K562 (cell line): Measurements from ENCODE around the gene GBA2. TPM values are rescaled to one million over a fixed set of nuclear protein-coding genes. Genes with fewer than 3 reads are reported as not detected.

ENCODE experiments used
- ATAC-seq: fragments of 200-7000 bp; cut with Tn5 transposase; 3 replicates; pipeline ENCODE4 v1.9.1; 2020; ENCODE audit warnings: moderate library complexity
- BruUV-seq: library from RNA; stranded (reverse); fragments of 400-500 nt; replicated peaks from 2 replicates; lab custom pipeline; 2021; lab: Mats Ljungman, UMichigan
- CTCF ChIA-PET: fragments of 300-600 bp; formaldehyde crosslinking; extraction: SDS; loops from one replicate; lab custom pipeline; 2021; ENCODE audit warnings: low intra/inter-chr PET ratio; lab: Yijun Ruan, JAX
- POLR2A ChIA-PET: fragments of 300-600, 350-650 bp; sonication (Branson Sonifier 250); formaldehyde crosslinking; extraction: SDS; loops from one replicate; lab custom pipeline; 2021; ENCODE audit warnings: antibody characterized with exemption, inconsistent platforms; lab: Yijun Ruan, JAX
- DNase-seq, 4 experiments: peaks; one replicate each; pipeline versions ENCODE4 v3.0.0 to v3.0.0-alpha.2; 2011 to 2018; ENCODE audit warnings: low spot score in 3 of 4, mixed read lengths in 3 of 4; ENCODE audit errors: extremely low read depth in 1 of 4
- FAIRE-seq: peaks from 2 replicates; lab custom pipeline; 2011; peaks lifted over from hg19 to GRCh38; lab: Jason Lieb, UNC
- H2AFZ ChIP-seq: 2 replicates; pipeline ENCODE4 v1.6.0; 2011; ENCODE audit warnings: low read depth, low read length, control low read depth, inconsistent platforms
- H3K27ac ChIP-seq: fragments of 200-600 bp; 3 replicates; pipeline ENCODE4 v1.8.0; 2011; ENCODE audit warnings: low read depth, mild to moderate bottlenecking, control low read depth, inconsistent platforms, low read length, moderate library complexity, mixed read lengths; ENCODE audit errors: extremely low read depth
- H3K27me3 ChIP-seq, 2 experiments: fragments of 300-600 bp in 1 of 2; 2 replicates in 1 of 2; 3 replicates in 1 of 2; pipeline versions ENCODE4 v1.6.0 to v1.8.0; 2011; ENCODE audit warnings: inconsistent platforms in 2 of 2, low read length in 2 of 2, mild to moderate bottlenecking in 1 of 2, mixed read lengths in 1 of 2, moderate library complexity in 1 of 2; ENCODE audit not compliant: control insufficient read depth in 2 of 2, insufficient read depth in 2 of 2
- H3K36me3 ChIP-seq: fragments of 300-600 bp; 3 replicates; pipeline ENCODE4 v1.8.0; 2011; ENCODE audit warnings: mild to moderate bottlenecking, low read length, inconsistent platforms; ENCODE audit not compliant: control insufficient read depth, insufficient read depth
- H3K4me1 ChIP-seq, 2 experiments: fragments of 200-600 bp in 1 of 2; replicated peaks in 1 of 2; 2 replicates in 1 of 2; 3 replicates in 1 of 2; pipeline versions ENCODE4 v1.5.1 to v1.8.0; 2011; ENCODE audit warnings: inconsistent platforms in 2 of 2, low read length in 2 of 2, mild to moderate bottlenecking in 1 of 2, mixed read lengths in 1 of 2, moderate library complexity in 1 of 2; ENCODE audit not compliant: control insufficient read depth in 2 of 2, insufficient read depth in 2 of 2
- H3K4me2 ChIP-seq: 2 replicates; pipeline ENCODE4 v1.6.1; 2011; ENCODE audit warnings: low read length, control low read depth, inconsistent platforms, mixed read lengths; ENCODE audit not compliant: insufficient read depth
- H3K4me3 ChIP-seq: fragments of 200-600 bp; sonication (generic), shearing (Covaris generic); 2 replicates; pipeline ENCODE4 v1.5.1; 2016; ENCODE audit warnings: control low read depth, inconsistent platforms
- H3K79me2 ChIP-seq: fragments of 200-600 bp; 3 replicates; pipeline ENCODE4 v1.8.0; 2011; ENCODE audit warnings: low read length, inconsistent platforms; ENCODE audit not compliant: control insufficient read depth, insufficient read depth
- H3K9ac ChIP-seq, 2 experiments: 2 replicates each; pipeline versions ENCODE4 v1.6.0 to v1.6.1; 2011; ENCODE audit warnings: low read depth in 2 of 2, low read length in 2 of 2, control low read depth in 1 of 2, inconsistent platforms in 1 of 2, mild to moderate bottlenecking in 1 of 2, mixed read lengths in 1 of 2; ENCODE audit not compliant: insufficient read depth in 1 of 2
- H3K9me1 ChIP-seq: one replicate; pipeline ENCODE4 v1.6.0; 2011; ENCODE audit warnings: inconsistent platforms, mild to moderate bottlenecking, low read length, moderate library complexity; ENCODE audit not compliant: control insufficient read depth, insufficient read depth
- H3K9me3 ChIP-seq: replicated peaks from 2 replicates; pipeline ENCODE4 v1.5.1; 2011; ENCODE audit warnings: low read depth, low read length, inconsistent platforms; ENCODE audit not compliant: control insufficient read depth, insufficient read depth
- H4K20me1 ChIP-seq: replicated peaks from 2 replicates; pipeline ENCODE4 v1.6.1; 2011; ENCODE audit warnings: low read length, inconsistent platforms, mixed read lengths; ENCODE audit not compliant: control insufficient read depth, insufficient read depth
- ARHGAP35 ChIP-seq: fragments of 450-650 bp; IDR thresholded peaks from 2 replicates; pipeline ENCODE4 v1.6.1; 2018; ENCODE audit not compliant: partially characterized antibody
- ASH1L ChIP-seq: fragments of 450-650 bp; IDR thresholded peaks from 2 replicates; pipeline ENCODE4 v1.6.1; 2018; ENCODE audit warnings: borderline replicate concordance, mild to moderate bottlenecking, low read depth; ENCODE audit not compliant: partially characterized antibody
- COPS2 ChIP-seq: fragments of 450-650 bp; conservative IDR thresholded peaks from 2 replicates; pipeline ENCODE4 v1.6.1; 2016; ENCODE audit warnings: mild to moderate bottlenecking, moderate library complexity
- DDX20 ChIP-seq: fragments of 450-650 bp; IDR thresholded peaks from 2 replicates; pipeline ENCODE4 v1.6.1; 2016; ENCODE audit warnings: missing genetic modification characterization, low read depth, mild to moderate bottlenecking, missing compliant biosample characterization, moderate library complexity
- DPF2 ChIP-seq: fragments of 450-650 bp; IDR thresholded peaks from 2 replicates; pipeline ENCODE4 v1.6.1; 2016
- GABPB1 ChIP-seq: sonication (generic); formaldehyde crosslinking; IDR thresholded peaks from 2 replicates; pipeline ENCODE4 v1.8.0; 2022; ENCODE audit warnings: mild to moderate bottlenecking, missing genetic modification reagents
- RFX5 ChIP-seq: IDR thresholded peaks from 2 replicates; pipeline ENCODE4 v1.6.1; 2011; ENCODE audit warnings: low read depth, mild to moderate bottlenecking, improper control_type of control experiment, low read length
- SIRT6 ChIP-seq: IDR thresholded peaks from one replicate; pipeline ENCODE4 v1.6.1; 2012; ENCODE audit warnings: low read depth, mild to moderate bottlenecking, control low read depth, inconsistent platforms, low read length, moderate library complexity
- TBP ChIP-seq: optimal IDR thresholded peaks from 2 replicates; pipeline ENCODE3; 2011; ENCODE audit warnings: low read depth, low read length, improper control_type of control experiment
- WGBS: fragments of 100-300 bp; shearing (Covaris generic); methylation state at CpG from one replicate; pipeline ENCODE4 v1.1.6; 2016; ENCODE audit warnings: low coverage, mixed read lengths; ENCODE audit not compliant: insufficient coverage; ENCODE audit errors: missing lambda C conversion rate; 5-methylcytosine and 5-hydroxymethylcytosine counted together
- in situ Hi-C: fragments of 300-500 bp; cut with MboI; formaldehyde crosslinking; loops from 4 replicates; pipeline ENCODE4 v1.15.0; 2018; ENCODE audit warnings: inconsistent platforms, mixed read lengths
- intact Hi-C: fragments of 100-400 bp; cut with micrococcal nuclease; formaldehyde crosslinking; loops from 2 replicates; pipeline ENCODE4 v1.14.2; 2022
- polyA plus RNA-seq, 8 experiments: library from polyadenylated mRNA; depleted of rRNA in 4 of 8; stranded (reverse) in 5 of 8; unstranded in 3 of 8; fragments of >200 nt; fragmentation: Nextera tagmentation in 2 of 8; fragmentation: Illumina TruSeq in 1 of 8; extraction: Ambion mirVana in 2 of 8; extraction: Trizol in 1 of 8; gene quantifications; 2 replicates each; pipeline versions ENCODE4 v1.2.1 to v1.2.3, GENCODE V29; 2011 to 2014; ENCODE audit warnings: inconsistent platforms in 1 of 8, missing spikeins in 1 of 8
- total RNA-seq, 7 experiments: library from RNA; depleted of rRNA in 6 of 7; stranded (reverse); fragments of >200 nt in 6 of 7; fragmentation: Illumina TruSeq in 2 of 7; extraction: Trizol in 2 of 7; gene quantifications; 2 replicates each; pipeline versions ENCODE4 v1.2.1 to v1.2.3, GENCODE V29; 2011 to 2021; ENCODE audit warnings: low replicate concordance in 1 of 7
- TF ChIP-seq, protein P1 (sequence below): fragments of 450-650 bp; formaldehyde crosslinking; IDR thresholded peaks from 2 replicates; pipeline ENCODE4 v1.4.0; 2020; ENCODE audit warnings: mild to moderate bottlenecking, mixed read lengths
- TF ChIP-seq, protein P2 (sequence below), 3 experiments: IDR thresholded peaks in 2 of 3; conservative IDR thresholded peaks in 1 of 3; 2 replicates each; pipeline ENCODE4 v1.5.1; 2011 to 2012; ENCODE audit warnings: low read length in 3 of 3, mild to moderate bottlenecking in 3 of 3, control low read depth in 2 of 3, improper control_type of control experiment in 1 of 3, inconsistent platforms in 1 of 3, low read depth in 1 of 3, mixed read lengths in 1 of 3, moderate library complexity in 1 of 3; ENCODE audit not compliant: insufficient read depth in 2 of 3

The GBA2 gene
- total and polyA plus RNA-seq, 9 of the 15 experiments (the other 6 are each of a cell fraction or from before 2014, with no cell fraction given), result 14.1 to 60.4 (median 32.1) TPM

DNA sequence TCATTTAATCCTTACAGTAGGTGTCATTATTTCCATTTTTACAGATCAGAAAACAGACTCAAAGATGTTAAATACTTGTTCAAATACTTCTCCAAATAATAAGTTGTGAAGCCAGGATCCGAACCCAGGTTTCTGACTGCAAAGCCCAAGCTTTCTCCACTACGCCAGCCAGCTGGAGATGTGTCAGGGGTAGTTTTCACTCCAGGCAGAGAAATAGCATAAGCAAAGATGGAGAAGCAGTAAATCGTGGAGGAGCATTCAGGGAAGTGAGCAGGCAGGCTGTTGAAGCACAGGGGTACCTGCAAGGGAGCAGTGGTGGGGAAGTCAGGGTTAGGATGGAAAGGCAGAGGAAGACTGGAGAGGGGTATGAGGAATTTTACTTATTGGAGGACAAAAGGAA lies 19.9 kb downstream of the GBA2 start:
- peak overlapping the region; percentile 85 to 87; a peak in 3 of 4 replicates for H3K9ac ChIP-seq
- in situ Hi-C loops, result no loop called here

DNA sequence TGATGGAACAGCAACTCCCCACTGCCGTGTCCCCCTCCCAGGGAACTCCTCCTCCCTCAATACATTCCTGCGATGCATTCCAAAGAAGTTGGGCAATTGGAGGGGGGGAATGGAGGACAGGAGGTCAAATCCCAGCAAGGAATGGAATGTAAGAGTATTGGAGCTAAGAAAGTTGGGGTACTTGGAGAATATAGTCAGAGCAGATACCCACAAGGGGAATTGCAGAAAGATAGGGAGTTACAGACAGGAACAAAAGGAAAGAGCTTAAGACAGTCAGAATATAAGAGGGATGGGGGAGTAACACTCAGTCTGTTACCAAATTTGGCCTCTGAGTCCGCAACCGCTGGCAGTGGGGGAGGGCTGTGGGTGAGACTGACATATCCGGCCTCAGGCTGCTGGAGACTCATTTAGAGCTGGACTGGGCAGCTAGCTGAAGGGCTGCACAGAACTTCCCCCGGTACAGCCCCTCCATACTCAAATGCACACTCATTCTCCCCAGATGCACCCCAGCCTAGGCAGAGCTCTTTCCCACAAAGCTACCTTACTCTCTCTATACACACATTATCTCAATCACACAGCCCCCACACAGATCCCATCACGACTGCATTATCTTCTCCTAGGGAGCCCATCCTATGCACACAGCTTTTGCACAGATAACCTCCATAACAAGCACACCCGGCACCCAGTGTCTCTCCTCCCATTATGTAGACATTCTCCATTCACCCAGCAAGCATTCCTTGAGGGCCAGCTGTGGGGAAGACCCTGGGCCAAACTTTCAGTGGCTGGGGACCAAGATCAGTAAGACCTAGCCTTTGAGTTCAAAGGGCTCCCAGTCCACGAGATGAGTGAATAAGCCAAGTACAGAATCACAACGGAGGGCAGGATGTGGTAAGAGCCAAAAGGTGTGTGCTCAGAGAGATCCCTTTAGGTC lies 20.7 kb downstream of the GBA2 start:
- peak; percentile 48 for ATAC-seq
- H3K4me2 ChIP-seq, result peak overlapping the region; percentile 94
- H4K20me1 ChIP-seq, result peaks cover 11% of the 10 kb centered on the region; the same call in 1 of the 2 replicates
- intact Hi-C loops, result loop anchor here (2.0 kb wide), 1 partner anchor 32 kb away; no protein-coding TSS in a partner anchor
- in situ Hi-C loops, result no loop called here
- POLR2A ChIA-PET, result interaction anchor here (0.6 to 3.0 kb wide), 18 partner anchors 10 to 651 kb away, joined by 3 to 21 read pairs (median 4); partner anchors contain the start of genes ARHGEF39, GBA2 and RGP1
- no peak overlapping the region for H2AFZ ChIP-seq
- DNase-seq, result peak; percentile 24 to 85 (median 46)
- peak overlapping the region; percentile 85 to 87 for H3K9ac ChIP-seq
- H3K4me3 ChIP-seq, result peak overlapping the region; percentile 85
- H3K9me3 ChIP-seq, result no peaks in the 10 kb centered on the region
- peaks cover 35 to 37% of the 10 kb centered on the region in 2 experiments for H3K4me1 ChIP-seq
- CTCF ChIA-PET, result no interaction called here
- H3K9me1 ChIP-seq, result peaks cover 8% of the 10 kb centered on the region
- H3K27me3 ChIP-seq, result no peaks in the 10 kb centered on the region
- H3K36me3 ChIP-seq, result peaks cover 54% of the 10 kb centered on the region
- peaks cover 74% of the 10 kb centered on the region for H3K79me2 ChIP-seq
- 0% methylated on average over 10 of the region's 10 CpGs for WGBS
- peak overlapping the region; percentile 97 for H3K27ac ChIP-seq
- no TSS peak for BruUV-seq
- peak; percentile 88 for FAIRE-seq
- TF ChIP-seq, protein P1, sequence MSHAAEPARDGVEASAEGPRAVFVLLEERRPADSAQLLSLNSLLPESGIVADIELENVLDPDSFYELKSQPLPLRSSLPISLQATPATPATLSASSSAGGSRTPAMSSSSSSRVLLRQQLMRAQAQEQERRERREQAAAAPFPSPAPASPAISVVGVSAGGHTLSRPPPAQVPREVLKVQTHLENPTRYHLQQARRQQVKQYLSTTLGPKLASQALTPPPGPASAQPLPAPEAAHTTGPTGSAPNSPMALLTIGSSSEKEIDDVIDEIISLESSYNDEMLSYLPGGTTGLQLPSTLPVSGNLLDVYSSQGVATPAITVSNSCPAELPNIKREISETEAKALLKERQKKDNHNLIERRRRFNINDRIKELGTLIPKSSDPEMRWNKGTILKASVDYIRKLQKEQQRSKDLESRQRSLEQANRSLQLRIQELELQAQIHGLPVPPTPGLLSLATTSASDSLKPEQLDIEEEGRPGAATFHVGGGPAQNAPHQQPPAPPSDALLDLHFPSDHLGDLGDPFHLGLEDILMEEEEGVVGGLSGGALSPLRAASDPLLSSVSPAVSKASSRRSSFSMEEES, result no peak
- TF ChIP-seq DDX20 (tag) (no peak), RFX5 (no peak), COPS2 (no peak), DPF2 (peak; percentile 97), ASH1L (no peak), ARHGAP35 (no peak), GABPB1 (CRISPR knock-in tag) (no peak)
- TF ChIP-seq, protein P2, sequence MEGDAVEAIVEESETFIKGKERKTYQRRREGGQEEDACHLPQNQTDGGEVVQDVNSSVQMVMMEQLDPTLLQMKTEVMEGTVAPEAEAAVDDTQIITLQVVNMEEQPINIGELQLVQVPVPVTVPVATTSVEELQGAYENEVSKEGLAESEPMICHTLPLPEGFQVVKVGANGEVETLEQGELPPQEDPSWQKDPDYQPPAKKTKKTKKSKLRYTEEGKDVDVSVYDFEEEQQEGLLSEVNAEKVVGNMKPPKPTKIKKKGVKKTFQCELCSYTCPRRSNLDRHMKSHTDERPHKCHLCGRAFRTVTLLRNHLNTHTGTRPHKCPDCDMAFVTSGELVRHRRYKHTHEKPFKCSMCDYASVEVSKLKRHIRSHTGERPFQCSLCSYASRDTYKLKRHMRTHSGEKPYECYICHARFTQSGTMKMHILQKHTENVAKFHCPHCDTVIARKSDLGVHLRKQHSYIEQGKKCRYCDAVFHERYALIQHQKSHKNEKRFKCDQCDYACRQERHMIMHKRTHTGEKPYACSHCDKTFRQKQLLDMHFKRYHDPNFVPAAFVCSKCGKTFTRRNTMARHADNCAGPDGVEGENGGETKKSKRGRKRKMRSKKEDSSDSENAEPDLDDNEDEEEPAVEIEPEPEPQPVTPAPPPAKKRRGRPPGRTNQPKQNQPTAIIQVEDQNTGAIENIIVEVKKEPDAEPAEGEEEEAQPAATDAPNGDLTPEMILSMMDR (IDR thresholded peaks at IDR 0.05 in 2 of 3, conservative IDR thresholded peaks at IDR 0.05 in 1 of 3; ENCODE audit: insufficient read depth in 2 of 3, low read depth in 1 of 3, low read length in 3 of 3), result no peak

More for the DNA sequence above, 19.9 kb downstream of the GBA2 start:
- H3K27me3 ChIP-seq, result no peaks in the 10 kb centered on the region
- peaks cover 8% of the 10 kb centered on the region for H3K9me1 ChIP-seq
- no peak overlapping the region for H2AFZ ChIP-seq
- peak overlapping the region; percentile 94 for H3K4me2 ChIP-seq
- TF ChIP-seq TBP, result peak; percentile 59
- no peak for TF ChIP-seq SIRT6
- ATAC-seq, result no peak
- H3K79me2 ChIP-seq, result peaks cover 82% of the 10 kb centered on the region
- H3K4me1 ChIP-seq, result peaks cover 40% of the 10 kb centered on the region in 2 experiments
- 23% methylated on average over 3 of the region's 3 CpGs for WGBS
- H4K20me1 ChIP-seq, result peaks cover 11% of the 10 kb centered on the region; the same call in 1 of the 2 replicates
- CTCF ChIA-PET, result no interaction called here
- H3K36me3 ChIP-seq, result peaks cover 47% of the 10 kb centered on the region
- H3K9me3 ChIP-seq, result no peaks in the 10 kb centered on the region
- intact Hi-C loops, result loop anchor here (2.0 kb wide), 1 partner anchor 32 kb away; no protein-coding TSS in a partner anchor
- BruUV-seq, result no TSS peak
- no peak for FAIRE-seq
- peak overlapping the region; percentile 97 for H3K27ac ChIP-seq
- no peak for DNase-seq
- peak overlapping the region; percentile 85 for H3K4me3 ChIP-seq
- POLR2A ChIA-PET, result interaction anchor here (1.0 to 2.7 kb wide), 5 partner anchors 11 to 70 kb away, joined by 5 to 21 read pairs (median 8); partner anchors contain the start of gene ARHGEF39
